KG1 (cell line): ENCODE data around the gene SHB.

Experiments
- DNase-seq: peaks from one replicate; lab custom pipeline; 2025; lab: John Stamatoyannopoulos, UW

SHB gene

GRCh38 chr9:37935096-37935495 lies 133.9 kb downstream of the SHB start:
- no peak for DNase-seq

GRCh38 chr9:37931592-37931991 lies 137.4 kb downstream of the SHB start:
- DNase-seq = no peak

- no peak for DNase-seq
Measured at GRCh38 chr9:37929441-37929895, 139.6 kb downstream of the SHB start.

GRCh38 chr9:37928552-37929430 lies 140.2 kb downstream of the SHB start:
- DNase-seq = no peak

DNA sequence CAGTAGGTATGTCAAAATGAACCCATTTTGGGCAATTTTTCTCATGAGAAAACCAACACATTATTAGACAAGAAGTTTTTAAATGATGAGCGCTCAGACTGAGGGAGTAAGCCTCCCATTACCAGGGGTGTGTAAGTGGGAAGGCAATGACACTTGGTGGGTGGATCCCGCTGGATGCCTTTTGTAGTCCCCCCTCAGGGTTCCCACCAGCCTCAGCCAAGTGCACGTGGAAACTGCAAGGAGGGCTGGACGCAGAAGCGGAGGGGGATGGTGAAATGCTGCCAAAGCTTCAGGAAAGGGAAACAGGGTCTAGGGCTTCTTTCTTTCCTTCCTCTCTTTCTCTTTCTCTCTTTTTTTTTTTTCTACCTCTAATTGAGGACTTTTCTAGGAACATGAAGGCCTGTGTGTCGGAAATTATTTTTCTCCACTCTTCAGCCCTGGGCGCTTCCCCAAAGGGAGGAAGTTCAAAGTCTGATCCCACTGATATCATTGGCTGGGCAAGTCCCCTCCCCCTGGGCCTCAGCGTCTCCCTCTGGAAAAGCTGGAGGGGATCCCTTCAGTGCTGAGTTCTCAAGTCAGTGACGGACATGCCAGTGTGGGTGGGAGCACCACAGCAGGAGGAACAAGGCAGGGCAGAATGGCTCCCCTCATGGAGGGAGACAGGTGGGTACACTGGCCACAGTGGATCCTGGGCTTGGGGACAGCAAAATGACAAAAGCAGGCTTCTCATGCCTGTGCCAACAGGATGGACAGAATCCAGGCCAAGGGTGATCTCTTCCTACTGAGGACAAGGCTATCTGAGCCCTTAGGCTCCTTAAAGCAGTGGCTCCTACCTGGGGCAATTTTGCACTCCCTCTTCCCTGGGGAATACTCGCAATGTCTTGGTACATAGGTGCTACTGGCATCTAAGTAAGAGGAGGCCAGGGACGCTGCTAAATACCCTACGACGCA lies 141.2 kb downstream of the SHB start:
- no peak for DNase-seq

DNA sequence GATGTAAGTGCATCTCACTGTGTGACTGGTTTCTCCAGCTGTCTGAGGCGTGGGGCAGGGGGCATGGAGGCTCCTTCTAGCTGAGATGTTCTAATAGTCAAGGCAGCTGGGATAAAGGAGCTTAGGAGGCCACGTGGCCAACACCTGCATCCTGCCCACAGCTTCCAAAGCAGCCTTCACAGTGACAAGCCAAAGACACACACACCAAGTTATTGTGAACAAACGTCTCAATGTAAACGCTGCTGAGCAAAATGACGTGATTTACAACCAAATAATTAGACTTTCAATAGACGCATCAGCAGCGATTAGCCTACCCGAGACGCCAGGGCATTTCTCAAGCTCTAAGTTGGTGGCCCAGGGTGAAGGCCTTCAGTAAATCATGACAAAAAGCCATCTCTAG lies 141.9 kb downstream of the SHB start:
- no peak for DNase-seq

DNA sequence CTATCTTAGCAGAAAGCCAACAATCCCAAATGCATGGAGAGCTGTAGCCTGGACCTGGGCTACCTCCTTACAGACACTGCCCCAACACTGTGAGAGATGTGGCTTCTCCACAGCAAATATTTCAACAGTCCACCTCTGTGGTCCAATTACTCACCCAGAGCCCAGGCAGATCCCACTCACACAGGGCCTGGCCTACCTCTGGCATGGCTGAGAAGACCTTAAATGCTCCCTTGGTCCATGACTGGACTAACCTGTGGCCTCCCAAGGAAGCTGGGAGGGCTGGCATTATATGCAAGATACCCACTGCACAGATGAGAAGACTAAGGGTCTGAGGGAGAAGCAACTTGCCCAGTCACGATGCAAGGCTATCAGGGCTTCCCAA lies 142.3 kb downstream of the SHB start:
- no peak for DNase-seq

- no peak for DNase-seq
Measured at GRCh38 chr9:37925786-37926736, 143.0 kb downstream of the SHB start.

DNA sequence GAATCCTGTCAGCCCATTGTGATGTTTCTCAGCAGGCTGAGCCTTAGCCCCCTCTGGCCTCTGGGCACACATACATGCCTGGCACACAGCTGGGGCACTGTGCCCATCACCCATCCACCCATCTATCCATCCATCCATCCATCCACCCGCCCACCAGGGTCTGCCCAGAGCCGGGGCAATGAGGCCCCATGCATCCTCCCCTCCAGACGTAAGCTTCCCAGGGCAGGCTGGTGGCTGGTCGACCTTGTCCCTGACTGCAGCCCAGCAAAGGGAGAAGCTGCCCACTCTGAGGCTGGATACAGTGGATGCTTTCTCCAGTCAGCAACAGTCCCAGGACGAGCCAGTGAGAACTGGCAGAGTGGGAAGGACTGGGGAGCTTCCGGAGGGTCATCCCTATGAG lies 144.0 kb downstream of the SHB start:
- no peak for DNase-seq

GRCh38 chr9:37924538-37924937 lies 144.5 kb downstream of the SHB start:
- DNase-seq = no peak

GRCh38 chr9:37923796-37924427 lies 145.1 kb downstream of the SHB start:
- DNase-seq = no peak

DNA sequence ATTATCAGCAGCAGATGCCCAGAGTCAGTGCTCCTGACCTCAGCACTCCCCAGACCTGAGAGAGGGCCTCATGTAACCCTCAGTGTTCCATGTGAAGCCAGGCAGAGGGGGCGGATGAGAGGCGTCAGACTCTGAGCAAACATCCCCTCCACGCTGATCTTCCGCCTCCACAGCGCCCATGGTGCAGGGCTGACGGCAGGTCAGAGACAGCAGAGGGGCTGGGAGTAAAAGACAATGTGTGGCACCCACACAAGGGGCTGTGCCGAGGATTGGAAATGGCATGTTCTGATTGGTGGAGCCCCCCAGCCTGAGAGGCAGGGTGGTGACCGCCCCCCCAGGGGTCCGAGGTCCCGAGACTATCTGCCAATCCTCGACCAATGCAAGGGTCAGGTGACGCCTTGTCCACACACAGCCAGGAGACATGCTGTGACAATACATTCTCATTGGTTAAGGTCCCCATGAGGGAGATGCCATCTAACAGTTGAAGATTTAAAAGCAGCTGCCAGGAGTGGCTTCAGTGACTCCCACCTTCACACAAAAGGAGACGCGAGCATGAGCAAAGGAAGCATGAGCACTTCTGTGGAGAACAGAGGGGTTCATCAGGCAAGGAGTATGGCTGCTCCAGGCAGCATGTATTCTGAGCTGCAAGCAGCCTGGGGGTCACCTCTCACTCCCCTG lies 145.8 kb downstream of the SHB start:
- DNase-seq = no peak

DNA sequence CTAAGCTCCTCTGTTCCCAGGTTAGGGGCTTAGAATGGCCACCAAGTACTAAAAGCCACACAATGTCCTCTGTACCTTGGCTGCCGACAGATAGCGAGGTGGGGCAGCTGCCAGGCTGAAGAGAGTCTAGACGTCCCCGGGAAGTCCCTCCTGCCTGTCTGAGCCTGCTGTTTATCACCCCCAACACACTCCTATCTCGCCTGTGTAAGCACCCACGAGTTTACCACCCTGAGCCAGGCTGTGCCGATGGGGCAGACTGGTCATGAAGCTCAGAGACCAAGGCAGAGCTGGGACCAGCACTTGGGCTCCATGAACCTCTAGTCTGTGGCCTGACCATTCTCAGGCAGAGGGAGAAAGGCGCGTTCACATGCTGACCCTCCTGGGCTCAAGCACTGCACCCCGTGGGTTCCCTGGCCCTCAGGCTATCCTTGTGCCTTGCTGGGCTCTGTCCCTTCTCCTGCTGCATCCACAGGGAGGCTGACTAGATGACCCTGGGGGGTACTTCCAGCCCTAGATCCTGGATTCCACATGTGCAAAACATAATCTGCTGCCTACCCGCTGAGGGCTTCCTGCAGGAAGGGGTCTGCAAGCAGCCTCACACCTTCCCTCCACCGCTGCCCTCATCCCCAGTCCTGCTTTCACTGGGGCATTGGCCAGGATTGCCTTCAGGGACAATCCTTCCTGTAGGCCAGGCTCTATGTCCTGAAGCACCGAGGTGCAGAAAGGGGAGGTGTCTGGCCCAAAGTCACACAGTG lies 146.5 kb downstream of the SHB start:
- DNase-seq = no peak

DNA sequence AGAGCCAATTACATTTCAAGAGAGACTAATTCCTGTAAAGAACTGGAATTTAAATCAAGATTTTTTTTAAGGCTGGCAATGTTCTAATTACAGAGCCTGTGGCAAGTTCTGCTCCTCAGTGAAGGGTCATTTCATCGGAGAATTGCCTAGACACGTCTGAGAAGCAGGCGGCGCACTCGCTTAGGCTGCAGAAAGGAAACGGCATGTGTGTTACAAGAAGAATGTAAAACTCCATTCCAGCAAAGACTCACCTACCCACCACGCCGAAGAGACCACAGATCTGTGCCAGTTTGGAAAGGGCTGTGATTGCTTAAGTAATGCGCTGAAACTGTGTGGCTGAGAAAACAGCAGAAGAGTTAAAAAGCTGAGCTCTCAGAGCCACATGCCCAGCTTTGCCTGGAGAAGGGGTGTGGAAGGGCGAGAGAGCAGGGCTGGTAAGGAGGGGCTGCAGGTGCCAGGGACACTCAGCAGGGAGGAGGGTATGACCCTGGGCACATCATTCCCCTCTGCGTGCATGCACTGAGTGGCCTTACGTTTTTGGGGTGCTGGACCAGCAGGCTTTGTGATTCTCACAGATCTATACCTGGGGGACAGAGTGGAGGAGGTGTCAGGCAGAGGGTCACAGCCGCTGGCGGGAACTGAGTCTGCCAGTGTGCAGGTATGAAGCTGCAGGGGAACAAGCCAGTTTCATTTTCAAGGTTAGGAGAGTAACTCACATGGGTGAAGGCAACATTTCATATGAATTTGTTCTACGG lies 147.3 kb downstream of the SHB start:
- DNase-seq = no peak

- DNase-seq = no peak
Measured at GRCh38 chr9:37921168-37921510, 147.9 kb downstream of the SHB start.

DNA sequence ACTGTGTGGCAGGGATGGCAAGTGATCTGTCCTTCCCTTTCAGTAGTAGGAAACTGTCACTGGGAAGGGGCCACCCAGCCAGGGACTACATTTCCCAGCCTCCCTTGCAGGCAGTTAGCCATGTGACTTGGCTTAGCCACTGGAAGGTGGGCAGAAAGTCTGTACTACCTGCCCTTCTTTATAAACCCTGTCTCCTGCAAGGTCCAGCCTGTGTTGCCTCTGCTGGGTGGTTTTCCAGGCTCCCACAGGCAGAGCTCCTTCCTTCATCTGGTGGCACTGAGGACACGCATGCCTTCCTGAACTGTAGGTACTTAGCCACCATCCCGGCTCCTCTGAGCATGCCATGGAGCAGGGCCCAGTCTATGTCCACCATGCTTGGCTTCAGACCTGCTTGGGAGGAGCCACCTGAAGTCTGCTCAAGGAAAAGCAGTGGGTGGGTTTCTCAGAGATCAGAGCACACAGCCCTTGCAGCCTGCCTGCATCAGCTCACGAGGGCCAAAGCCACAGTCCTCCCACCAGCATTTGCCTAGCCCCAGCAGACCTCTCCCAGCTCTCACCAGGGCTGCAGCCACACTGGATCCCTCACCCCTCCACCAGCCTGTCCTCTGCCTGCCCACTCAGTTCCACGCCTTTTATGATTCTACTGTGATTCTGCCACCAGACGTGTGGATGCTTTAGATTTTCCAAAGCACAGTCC lies 148.4 kb downstream of the SHB start:
- no peak for DNase-seq

DNA sequence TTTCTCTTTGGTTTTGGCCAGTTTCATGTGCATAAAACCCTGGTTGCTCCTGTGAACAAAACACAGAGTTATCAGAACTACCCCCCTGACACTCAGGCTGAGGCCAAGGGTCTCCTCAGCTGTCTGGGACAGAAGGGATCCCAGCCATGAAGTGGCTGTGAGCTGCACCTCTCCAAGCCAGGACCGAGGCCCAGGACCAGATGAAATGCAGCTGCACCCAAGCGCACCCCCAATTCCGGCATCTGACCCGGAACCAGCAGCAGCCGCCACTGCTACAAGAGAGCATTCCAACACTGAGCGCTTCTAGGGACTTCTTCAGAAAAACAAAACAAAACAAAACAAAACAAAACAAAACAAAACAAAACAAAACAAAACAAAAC lies 149.1 kb downstream of the SHB start:
- DNase-seq = no peak

GRCh38 chr9:37919246-37919955 lies 149.6 kb downstream of the SHB start:
- no peak for DNase-seq
